ELR (cell line): ENCODE measurements around the gene SUSD4.

Experiments
- DNase-seq: peaks from one replicate; pipeline ENCODE4 v3.0.0-alpha.2; 2015; ENCODE audit warnings: low read depth

Gene SUSD4

GRCh38 chr1:223329664-223330415 is 34.1 kb downstream of the SUSD4 start:
- no peak for DNase-seq

GRCh38 chr1:223329252-223329651 is 34.7 kb downstream of the SUSD4 start:
- DNase-seq: no peak

- no peak for DNase-seq
These were observed 35.4 kb downstream of the SUSD4 start for GRCh38 chr1:223328566-223328965.

GRCh38 chr1:223326776-223327175 is 37.2 kb downstream of the SUSD4 start:
- DNase-seq: peak; percentile 35

- no peak for DNase-seq
These were observed 40.2 kb downstream of the SUSD4 start for GRCh38 chr1:223323491-223324484.

GRCh38 chr1:223322868-223323267 is 41.1 kb downstream of the SUSD4 start:
- no peak for DNase-seq

- no peak for DNase-seq
These were observed 43.0 kb downstream of the SUSD4 start for GRCh38 chr1:223320959-223321358.

- no peak for DNase-seq
These were observed 43.9 kb downstream of the SUSD4 start for GRCh38 chr1:223319905-223320580.

- DNase-seq: no peak
These were observed 44.6 kb downstream of the SUSD4 start for GRCh38 chr1:223319398-223319797.

- no peak for DNase-seq
These were observed 47.9 kb downstream of the SUSD4 start for GRCh38 chr1:223316082-223316481.

- no peak for DNase-seq
These were observed 48.3 kb downstream of the SUSD4 start for GRCh38 chr1:223315665-223316064.

- DNase-seq: no peak
These were observed 50.6 kb downstream of the SUSD4 start for GRCh38 chr1:223313415-223313754.

- peak; percentile 56 for DNase-seq
These were observed 51.1 kb downstream of the SUSD4 start for GRCh38 chr1:223312705-223313414.

- DNase-seq: no peak
These were observed 51.7 kb downstream of the SUSD4 start for GRCh38 chr1:223312273-223312672.

GRCh38 chr1:223311826-223312225 is 52.1 kb downstream of the SUSD4 start:
- DNase-seq: no peak

GRCh38 chr1:223308136-223308535 is 55.8 kb downstream of the SUSD4 start:
- DNase-seq: no peak

- no peak for DNase-seq
These were observed 56.4 kb downstream of the SUSD4 start for GRCh38 chr1:223307544-223307943.

GRCh38 chr1:223304931-223305330 is 59.0 kb downstream of the SUSD4 start:
- no peak for DNase-seq

GRCh38 chr1:223301371-223301770 is 62.6 kb downstream of the SUSD4 start:
- no peak for DNase-seq

- DNase-seq: peak; percentile 24
These were observed 64.4 kb downstream of the SUSD4 start for GRCh38 chr1:223299553-223299952.

- DNase-seq: peak; percentile 74
These were observed 65.3 kb downstream of the SUSD4 start for GRCh38 chr1:223298701-223299100.

- DNase-seq: no peak
These were observed 66.2 kb downstream of the SUSD4 start for GRCh38 chr1:223297800-223298199.
